Gastrocnemius medialis (tissue), 4 donors: Measurements from ENCODE around the gene ZNF488. TPM values are rescaled to one million over a fixed set of nuclear protein-coding genes. Genes with fewer than 3 reads are reported as not detected.

ENCODE experiments used
- ATAC-seq, 2 donors: fragments of 150-250 bp; one replicate each; pipeline ENCODE4 v1.9.1; 2016
- DNase-seq, 2 donors: peaks; one replicate each; pipeline ENCODE4 v3.0.0-alpha.2; 2019
- H3K27ac ChIP-seq, 4 donors: fragments of 200-600 bp; sonication (generic); 1 replicate in 1 of 4; 2 replicates in 3 of 4; pipeline ENCODE4 v1.5.1; 2016 to 2018; ENCODE audit warnings: mild to moderate bottlenecking in 2 of 4, moderate library complexity in 1 of 4
- H3K27me3 ChIP-seq, 3 donors: fragments of 200-600 bp; sonication (generic) in 2 of 3; 1 replicate in 1 of 3; 2 replicates in 2 of 3; pipeline versions ENCODE4 v1.5.1 to v1.6.0; 2016 to 2019; ENCODE audit warnings: mild to moderate bottlenecking in 1 of 3, moderate library complexity in 1 of 3
- H3K36me3 ChIP-seq, 2 donors: fragments of 200-600 bp; sonication (generic) in 1 of 2; one replicate each; pipeline ENCODE4 v1.5.1; 2017 to 2018
- H3K4me1 ChIP-seq, 2 donors: fragments of 200-600 bp; sonication (generic) in 1 of 2; one replicate each; pipeline ENCODE4 v1.5.1; 2016 to 2017; ENCODE audit warnings: mild to moderate bottlenecking in 2 of 2
- H3K4me3 ChIP-seq, 4 donors: fragments of 200-600 bp; sonication (generic) in 3 of 4; 1 replicate in 1 of 4; 2 replicates in 3 of 4; pipeline ENCODE4 v1.5.1; 2016 to 2019; ENCODE audit warnings: mild to moderate bottlenecking in 2 of 4
- H3K9me3 ChIP-seq, 3 donors: fragments of 200-600 bp; sonication (generic) in 2 of 3; 1 replicate in 1 of 3; 2 replicates in 2 of 3; pipeline ENCODE4 v1.5.1; 2016 to 2019
- POLR2A ChIP-seq, 2 donors: fragments of 450-650 bp; IDR thresholded peaks; one replicate each; pipeline ENCODE4 v1.6.1; 2017; ENCODE audit warnings: antibody characterized with exemption in 2 of 2, mild to moderate bottlenecking in 2 of 2, moderate library complexity in 2 of 2
- in situ Hi-C, 4 donors: fragments of 200-750 bp; cut with MboI; loops; one replicate each; pipeline versions ENCODE4 v1.15.0 to v1.8.0; 2017; ENCODE audit warnings: low sequenced_read_pairs in 4 of 4
- intact Hi-C: fragments of 100-400 bp; cut with DNase I; formaldehyde crosslinking; loops from one replicate; pipeline ENCODE4 v1.15.1; 2023; ENCODE audit warnings: low total_unique reads
- total RNA-seq, 4 donors: library from RNA; depleted of rRNA; stranded (reverse); fragments of >200 nt; gene quantifications; one replicate each; pipeline versions ENCODE4 v1.1.0 to v1.2.3, GENCODE V29; 2016
- TF ChIP-seq, protein P1 (sequence below), 5 experiments: fragments of 450-650 bp in 3 of 5; fragments of 200-600 bp in 2 of 5; sonication (generic) in 2 of 5; IDR thresholded peaks in 4 of 5; conservative IDR thresholded peaks in 1 of 5; 1 replicate in 4 of 5; 2 replicates in 1 of 5; pipeline ENCODE4 v1.5.1; 2016 to 2019; ENCODE audit warnings: antibody characterized with exemption in 5 of 5, mild to moderate bottlenecking in 3 of 5, moderate library complexity in 3 of 5

ZNF488 gene
- total RNA-seq, 4 donors from 2014 or later: not detected

DNA sequence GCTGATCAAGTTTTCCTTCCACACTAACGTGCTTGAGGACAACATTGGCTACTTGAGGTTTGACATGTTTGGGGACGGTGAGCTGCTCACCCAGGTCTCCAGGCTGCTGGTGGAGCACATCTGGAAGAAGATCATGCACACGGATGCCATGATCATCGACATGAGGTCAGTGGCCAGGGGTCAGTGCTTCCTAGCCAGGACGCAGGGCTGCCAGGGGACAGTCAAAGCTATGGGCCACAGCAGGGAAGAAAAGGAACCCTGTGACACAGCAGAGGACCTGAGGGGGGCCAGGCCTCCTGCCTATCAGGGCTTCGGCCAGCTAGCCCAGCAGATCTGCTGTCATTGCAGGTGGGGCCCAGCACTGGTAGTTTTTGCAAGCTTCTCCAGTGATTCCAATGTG, 30.7 kb downstream of the ZNF488 start:
- H3K27me3 ChIP-seq: no peaks in the 10 kb centered on the region
- no peaks in the 10 kb centered on the region for H3K4me1 ChIP-seq
- no peaks in the 10 kb centered on the region for H3K9me3 ChIP-seq
- in situ Hi-C loops: no loop called here
- no peak overlapping the region for H3K4me3 ChIP-seq
- no peaks in the 10 kb centered on the region for H3K36me3 ChIP-seq
- intact Hi-C loops: no loop called here
- no peak for TF ChIP-seq POLR2A (IDR thresholded peaks at IDR 0.05)
- TF ChIP-seq, protein P1, sequence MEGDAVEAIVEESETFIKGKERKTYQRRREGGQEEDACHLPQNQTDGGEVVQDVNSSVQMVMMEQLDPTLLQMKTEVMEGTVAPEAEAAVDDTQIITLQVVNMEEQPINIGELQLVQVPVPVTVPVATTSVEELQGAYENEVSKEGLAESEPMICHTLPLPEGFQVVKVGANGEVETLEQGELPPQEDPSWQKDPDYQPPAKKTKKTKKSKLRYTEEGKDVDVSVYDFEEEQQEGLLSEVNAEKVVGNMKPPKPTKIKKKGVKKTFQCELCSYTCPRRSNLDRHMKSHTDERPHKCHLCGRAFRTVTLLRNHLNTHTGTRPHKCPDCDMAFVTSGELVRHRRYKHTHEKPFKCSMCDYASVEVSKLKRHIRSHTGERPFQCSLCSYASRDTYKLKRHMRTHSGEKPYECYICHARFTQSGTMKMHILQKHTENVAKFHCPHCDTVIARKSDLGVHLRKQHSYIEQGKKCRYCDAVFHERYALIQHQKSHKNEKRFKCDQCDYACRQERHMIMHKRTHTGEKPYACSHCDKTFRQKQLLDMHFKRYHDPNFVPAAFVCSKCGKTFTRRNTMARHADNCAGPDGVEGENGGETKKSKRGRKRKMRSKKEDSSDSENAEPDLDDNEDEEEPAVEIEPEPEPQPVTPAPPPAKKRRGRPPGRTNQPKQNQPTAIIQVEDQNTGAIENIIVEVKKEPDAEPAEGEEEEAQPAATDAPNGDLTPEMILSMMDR (IDR thresholded peaks at IDR 0.05 in 4 of 5, conservative IDR thresholded peaks at IDR 0.05 in 1 of 5): no peak
- ATAC-seq (no peak), DNase-seq (no peak)
- H3K27ac ChIP-seq: no peak overlapping the region

DNA sequence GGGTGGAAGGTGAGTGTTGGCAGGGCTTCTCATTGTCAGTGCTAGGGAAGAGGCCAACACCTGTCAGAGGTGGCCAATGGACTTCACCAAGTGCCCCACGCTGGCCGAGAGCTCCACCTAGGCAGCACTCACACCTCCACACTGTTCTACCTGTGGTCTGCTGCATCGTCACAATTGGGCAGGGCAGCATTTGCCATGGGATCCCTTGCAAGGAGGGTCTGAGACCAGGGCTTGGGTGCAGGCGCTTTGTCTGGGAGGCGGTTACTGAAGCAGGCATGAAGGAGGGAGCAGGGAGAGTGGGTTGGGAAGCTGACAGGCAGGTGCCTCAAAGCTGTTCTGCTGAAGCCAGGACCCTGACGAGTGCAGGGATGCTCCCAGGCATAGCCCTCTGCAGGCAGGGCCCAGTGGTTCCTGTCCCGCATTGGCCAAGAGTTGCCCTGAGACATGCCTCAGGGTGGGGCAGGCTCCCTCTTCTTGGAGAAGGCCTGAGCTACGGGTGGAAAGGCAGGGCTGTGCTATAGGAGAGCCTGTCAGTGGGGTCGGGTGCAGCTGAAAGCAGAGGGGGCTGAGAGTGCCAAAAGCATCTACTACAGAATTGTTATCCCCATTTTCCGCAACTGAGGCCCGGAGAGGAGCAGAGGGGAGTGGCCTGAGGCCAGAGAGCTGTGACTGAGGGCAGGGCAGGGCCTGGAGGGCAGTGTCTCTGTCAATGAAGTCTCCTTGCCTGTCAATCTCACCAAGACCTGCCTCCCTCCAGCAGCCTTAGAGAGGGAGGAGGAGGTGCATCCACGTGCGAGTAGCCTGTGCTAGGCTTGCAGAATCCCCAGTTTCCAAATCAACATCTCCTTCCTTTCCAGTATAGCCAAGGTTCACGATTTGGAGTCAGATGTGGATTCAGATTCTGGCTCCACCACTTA, 31.9 kb downstream of the ZNF488 start:
- DNase-seq (no peak), ATAC-seq (no peak)
- Histone ChIP-seq H3K36me3 (no peaks in the 10 kb centered on the region), H3K4me3 (no peak overlapping the region), H3K27ac (no peak overlapping the region), H3K9me3 (no peaks in the 10 kb centered on the region), H3K4me1 (no peaks in the 10 kb centered on the region), H3K27me3 (no peaks in the 10 kb centered on the region)
- TF ChIP-seq, protein P1 (IDR thresholded peaks at IDR 0.05 in 4 of 5, conservative IDR thresholded peaks at IDR 0.05 in 1 of 5): no peak
- TF ChIP-seq POLR2A (IDR thresholded peaks at IDR 0.05): no peak
- intact Hi-C loops: no loop called here
- in situ Hi-C loops: no loop called here

DNA sequence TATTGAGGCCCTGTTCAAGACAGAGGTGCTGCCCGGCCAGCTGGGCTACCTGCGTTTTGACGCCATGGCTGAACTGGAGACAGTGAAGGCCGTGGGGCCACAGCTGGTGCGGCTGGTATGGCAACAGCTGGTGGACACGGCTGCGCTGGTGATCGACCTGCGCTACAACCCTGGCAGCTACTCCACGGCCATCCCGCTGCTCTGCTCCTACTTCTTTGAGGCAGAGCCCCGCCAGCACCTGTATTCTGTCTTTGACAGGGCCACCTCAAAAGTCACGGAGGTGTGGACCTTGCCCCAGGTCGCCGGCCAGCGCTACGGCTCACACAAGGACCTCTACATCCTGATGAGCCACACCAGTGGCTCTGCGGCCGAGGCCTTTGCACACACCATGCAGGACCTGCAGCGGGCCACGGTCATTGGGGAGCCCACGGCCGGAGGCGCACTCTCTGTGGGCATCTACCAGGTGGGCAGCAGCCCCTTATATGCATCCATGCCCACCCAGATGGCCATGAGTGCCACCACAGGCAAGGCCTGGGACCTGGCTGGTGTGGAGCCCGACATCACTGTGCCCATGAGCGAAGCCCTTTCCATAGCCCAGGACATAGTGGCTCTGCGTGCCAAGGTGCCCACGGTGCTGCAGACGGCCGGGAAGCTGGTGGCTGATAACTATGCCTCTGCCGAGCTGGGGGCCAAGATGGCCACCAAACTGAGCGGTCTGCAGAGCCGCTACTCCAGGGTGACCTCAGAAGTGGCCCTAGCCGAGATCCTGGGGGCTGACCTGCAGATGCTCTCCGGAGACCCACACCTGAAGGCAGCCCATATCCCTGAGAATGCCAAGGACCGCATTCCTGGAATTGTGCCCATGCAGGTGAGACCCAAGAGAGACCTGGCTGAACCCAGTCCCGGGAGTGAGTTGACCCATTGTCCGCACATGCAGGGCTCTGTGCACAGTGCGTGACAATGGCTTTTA, 33.1 kb downstream of the ZNF488 start:
- no peak for TF ChIP-seq POLR2A (IDR thresholded peaks at IDR 0.05)
- TF ChIP-seq, protein P1 (IDR thresholded peaks at IDR 0.05 in 4 of 5, conservative IDR thresholded peaks at IDR 0.05 in 1 of 5): no peak
- intact Hi-C loops: no loop called here
- no peaks in the 10 kb centered on the region for H3K27me3 ChIP-seq
- H3K4me3 ChIP-seq: no peak overlapping the region
- no peak overlapping the region for H3K27ac ChIP-seq
- H3K4me1 ChIP-seq: no peaks in the 10 kb centered on the region
- DNase-seq: no peak
- no peaks in the 10 kb centered on the region for H3K36me3 ChIP-seq
- ATAC-seq: no peak
- H3K9me3 ChIP-seq: no peaks in the 10 kb centered on the region
- in situ Hi-C loops: no loop called here

DNA sequence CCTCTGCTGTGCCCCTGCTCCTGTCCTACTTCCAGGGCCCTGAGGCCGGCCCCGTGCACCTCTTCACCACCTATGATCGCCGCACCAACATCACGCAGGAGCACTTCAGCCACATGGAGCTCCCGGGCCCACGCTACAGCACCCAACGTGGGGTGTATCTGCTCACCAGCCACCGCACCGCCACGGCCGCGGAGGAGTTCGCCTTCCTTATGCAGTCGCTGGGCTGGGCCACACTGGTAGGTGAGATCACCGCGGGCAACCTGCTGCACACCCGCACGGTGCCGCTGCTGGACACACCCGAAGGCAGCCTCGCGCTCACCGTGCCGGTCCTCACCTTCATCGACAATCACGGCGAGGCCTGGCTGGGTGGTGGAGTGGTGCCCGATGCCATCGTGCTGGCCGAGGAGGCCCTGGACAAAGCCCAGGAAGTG, 34.1 kb downstream of the ZNF488 start:
- Histone ChIP-seq H3K4me3 (no peak overlapping the region), H3K9me3 (no peaks in the 10 kb centered on the region), H3K27ac (no peak overlapping the region), H3K36me3 (no peaks in the 10 kb centered on the region), H3K4me1 (no peaks in the 10 kb centered on the region), H3K27me3 (no peaks in the 10 kb centered on the region)
- intact Hi-C loops (no loop called here), in situ Hi-C loops (no loop called here)
- TF ChIP-seq POLR2A (IDR thresholded peaks at IDR 0.05): no peak
- TF ChIP-seq, protein P1 (IDR thresholded peaks at IDR 0.05 in 4 of 5, conservative IDR thresholded peaks at IDR 0.05 in 1 of 5): no peak
- ATAC-seq (no peak), DNase-seq (no peak)
